ENCODE results near the gene ZBTB1. TPM values are rescaled to one million over a fixed set of nuclear protein-coding genes. Genes with fewer than 3 reads are reported as not detected.

Gene ZBTB1
- total RNA-seq, 1 donor from 2014 or later: 46.1 TPM

DNA sequence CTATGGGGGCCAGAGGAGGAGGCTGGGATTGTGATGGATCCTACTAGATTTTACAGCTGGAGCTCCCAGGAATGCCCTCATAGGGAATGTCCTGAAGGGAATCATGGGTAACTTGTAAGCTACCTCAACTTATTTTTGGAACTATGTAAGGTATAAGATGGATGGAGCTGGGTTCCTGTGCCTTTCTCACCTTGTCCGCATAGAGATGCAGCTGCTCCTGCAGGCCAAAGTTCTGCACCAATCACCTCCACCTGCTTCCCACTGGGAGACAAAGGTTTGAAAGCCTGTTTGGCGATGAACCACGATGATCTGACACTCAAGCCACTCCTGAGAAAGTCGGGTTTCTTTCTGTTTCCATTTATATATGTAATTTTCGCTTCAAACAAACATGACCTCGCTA is 39.9 kb upstream of the ZBTB1 start:
- TF ChIP-seq, protein P1, sequence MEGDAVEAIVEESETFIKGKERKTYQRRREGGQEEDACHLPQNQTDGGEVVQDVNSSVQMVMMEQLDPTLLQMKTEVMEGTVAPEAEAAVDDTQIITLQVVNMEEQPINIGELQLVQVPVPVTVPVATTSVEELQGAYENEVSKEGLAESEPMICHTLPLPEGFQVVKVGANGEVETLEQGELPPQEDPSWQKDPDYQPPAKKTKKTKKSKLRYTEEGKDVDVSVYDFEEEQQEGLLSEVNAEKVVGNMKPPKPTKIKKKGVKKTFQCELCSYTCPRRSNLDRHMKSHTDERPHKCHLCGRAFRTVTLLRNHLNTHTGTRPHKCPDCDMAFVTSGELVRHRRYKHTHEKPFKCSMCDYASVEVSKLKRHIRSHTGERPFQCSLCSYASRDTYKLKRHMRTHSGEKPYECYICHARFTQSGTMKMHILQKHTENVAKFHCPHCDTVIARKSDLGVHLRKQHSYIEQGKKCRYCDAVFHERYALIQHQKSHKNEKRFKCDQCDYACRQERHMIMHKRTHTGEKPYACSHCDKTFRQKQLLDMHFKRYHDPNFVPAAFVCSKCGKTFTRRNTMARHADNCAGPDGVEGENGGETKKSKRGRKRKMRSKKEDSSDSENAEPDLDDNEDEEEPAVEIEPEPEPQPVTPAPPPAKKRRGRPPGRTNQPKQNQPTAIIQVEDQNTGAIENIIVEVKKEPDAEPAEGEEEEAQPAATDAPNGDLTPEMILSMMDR (IDR thresholded peaks at IDR 0.05): no peak
- no peaks in the 10 kb centered on the region for H3K9me3 ChIP-seq
- peaks cover 15% of the 10 kb centered on the region for H3K4me1 ChIP-seq
- no peak for ATAC-seq
- peak overlapping the region; percentile 73 for H3K27ac ChIP-seq
- no peaks in the 10 kb centered on the region for H3K27me3 ChIP-seq (ENCODE audit: low read depth)
- intact Hi-C loops (cut with DNase I): no loop called here
- H3K4me3 ChIP-seq: peak overlapping the region; percentile 82
- H3K36me3 ChIP-seq: no peaks in the 10 kb centered on the region
- DNase-seq: no peak

DNA sequence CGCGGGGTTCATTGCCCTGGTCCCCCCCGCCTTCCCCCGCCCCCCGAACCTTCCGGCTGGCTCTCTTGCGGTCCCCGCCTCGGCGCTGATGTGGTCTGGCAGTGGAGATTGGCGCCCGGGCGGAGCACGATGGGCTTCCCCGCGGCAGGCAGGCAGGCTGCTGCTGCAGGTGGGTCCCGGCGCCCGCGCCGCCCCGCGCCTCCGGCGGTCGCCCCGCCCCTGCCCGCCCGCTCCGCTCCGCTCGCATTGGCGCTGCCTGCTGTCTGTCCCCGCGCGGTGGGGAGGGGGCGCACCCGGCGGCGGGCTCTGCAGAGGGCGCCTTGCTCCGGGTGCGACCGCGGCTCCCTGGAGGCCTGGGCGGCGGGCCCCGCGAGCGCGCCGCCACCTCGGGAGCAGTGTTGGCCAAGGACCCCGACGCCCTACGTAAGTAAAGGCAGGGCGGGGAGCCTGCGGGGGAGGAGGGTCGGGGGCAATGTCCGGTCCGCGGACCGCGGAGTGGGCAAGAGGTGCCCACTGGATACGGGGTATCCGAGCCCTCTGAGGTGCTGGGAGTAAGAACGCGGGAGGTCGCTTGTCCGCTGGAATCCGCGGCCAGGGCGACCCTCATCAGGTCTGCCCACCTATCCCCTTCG is 39.3 kb upstream of the ZBTB1 start, which contains the start of gene AKAP5:
TSS of gene AKAP5 (plus strand) at position 309 of the 632 bp plus-strand sequence. CDS start 2,896 bp downstream, outside the sequence.
- TF ChIP-seq, protein P1 (IDR thresholded peaks at IDR 0.05): no peak
- H3K4me3 ChIP-seq: peak within 1 kb of the TSS; percentile 82
- H3K27ac ChIP-seq: peak within 1 kb of the TSS; percentile 73
- peak; percentile 54 for DNase-seq
- H3K27me3 ChIP-seq (ENCODE audit: low read depth): no peaks in the 10 kb centered on the region
- ATAC-seq: peak; percentile 90 to 93
- peaks cover 15% of the 10 kb centered on the region for H3K4me1 ChIP-seq
- H3K9me3 ChIP-seq: no peaks in the 10 kb centered on the region
- H3K36me3 ChIP-seq: no peaks in the 10 kb centered on the region
- intact Hi-C loops (cut with DNase I): no loop called here

DNA sequence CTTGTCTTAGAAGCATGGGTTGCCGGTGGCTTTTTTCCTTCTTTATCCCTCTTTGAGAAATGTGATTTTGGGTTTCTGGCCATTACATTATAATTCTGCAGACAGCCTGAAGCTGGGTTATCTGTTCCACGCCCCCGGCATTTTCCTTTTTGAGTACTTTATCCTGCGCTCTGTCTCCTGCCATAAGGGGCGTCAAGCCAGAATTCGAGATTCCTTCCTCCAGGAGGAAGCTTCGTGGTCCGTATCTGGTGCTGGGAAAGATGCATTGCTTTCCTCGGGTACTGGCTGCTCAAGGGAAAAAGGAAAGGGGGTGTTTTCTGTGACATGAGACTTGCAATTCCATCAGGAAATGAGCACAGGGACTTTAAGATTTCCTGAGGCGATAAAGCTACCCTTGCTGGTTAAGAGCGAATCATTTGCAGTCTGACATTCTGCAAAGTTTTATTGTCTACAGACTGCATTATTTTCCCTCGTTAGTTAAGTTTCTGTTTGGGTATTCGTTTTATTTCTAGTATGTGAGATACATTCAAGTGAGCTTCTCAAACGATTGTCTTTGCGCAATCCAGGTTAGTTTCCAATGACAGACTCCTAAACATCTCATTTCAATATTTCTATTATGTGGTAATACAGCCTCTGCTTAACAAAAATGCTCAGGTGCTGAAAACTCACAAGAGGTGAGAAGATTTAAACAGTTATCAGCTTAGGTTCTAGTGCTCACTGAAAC is 38.6 kb upstream of the ZBTB1 start:
- ATAC-seq: peak; percentile 32 to 56
- TF ChIP-seq, protein P1 (IDR thresholded peaks at IDR 0.05): no peak
- peaks cover 15% of the 10 kb centered on the region for H3K4me1 ChIP-seq
- DNase-seq: no peak
- peak overlapping the region; percentile 82 for H3K4me3 ChIP-seq
- no peaks in the 10 kb centered on the region for H3K9me3 ChIP-seq
- H3K36me3 ChIP-seq: no peaks in the 10 kb centered on the region
- peak overlapping the region; percentile 73 for H3K27ac ChIP-seq
- intact Hi-C loops (cut with DNase I): no loop called here
- H3K27me3 ChIP-seq (ENCODE audit: low read depth): no peaks in the 10 kb centered on the region

DNA sequence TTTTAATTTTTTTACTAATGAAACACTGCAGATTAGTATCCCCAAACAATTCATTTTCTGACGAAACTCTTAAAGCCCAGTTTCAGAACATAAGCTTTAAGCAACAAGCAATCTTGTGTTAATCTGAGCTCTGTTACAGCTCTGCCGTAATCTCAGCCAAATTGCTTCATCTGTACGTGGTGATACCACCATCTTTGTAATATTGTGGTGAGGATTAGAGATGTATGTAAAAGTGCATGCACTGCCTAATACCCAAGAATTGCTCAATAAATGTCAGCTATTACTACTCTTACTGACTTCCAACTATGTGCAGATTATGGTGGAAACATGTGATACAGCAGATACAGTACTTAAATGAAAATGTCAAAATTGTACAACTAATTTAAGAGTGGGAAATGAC is 37.5 kb upstream of the ZBTB1 start:
- Histone ChIP-seq H3K4me1 (peaks cover 15% of the 10 kb centered on the region), H3K4me3 (no peak overlapping the region), H3K27me3 (ENCODE audit: low read depth) (no peaks in the 10 kb centered on the region), H3K9me3 (no peaks in the 10 kb centered on the region), H3K27ac (no peak overlapping the region), H3K36me3 (no peaks in the 10 kb centered on the region)
- DNase-seq (no peak), ATAC-seq (peak; percentile 29 to 53)
- intact Hi-C loops (cut with DNase I): no loop called here
- TF ChIP-seq, protein P1 (IDR thresholded peaks at IDR 0.05): no peak

DNA sequence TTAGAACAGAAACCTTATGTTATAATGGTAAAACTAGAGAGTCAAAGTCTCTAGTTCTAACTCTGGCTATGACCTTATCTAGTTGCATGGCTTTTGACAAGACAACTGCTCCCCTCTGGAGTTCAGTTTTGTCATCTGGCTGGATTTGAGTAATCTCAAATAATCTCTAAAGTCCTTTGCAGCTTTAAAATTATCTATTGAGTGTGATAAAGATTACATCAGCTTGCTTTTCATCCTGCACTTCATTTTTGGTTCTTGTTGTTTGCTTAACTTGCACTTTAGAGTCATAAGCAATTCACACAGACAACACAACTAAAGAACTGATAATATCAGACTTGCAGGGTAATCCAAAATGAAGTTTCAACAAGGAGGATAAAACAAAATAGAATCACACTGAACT is 37.0 kb upstream of the ZBTB1 start:
- DNase-seq (no peak), ATAC-seq (no peak)
- Histone ChIP-seq H3K36me3 (no peaks in the 10 kb centered on the region), H3K9me3 (no peaks in the 10 kb centered on the region), H3K4me1 (peaks cover 15% of the 10 kb centered on the region), H3K27me3 (ENCODE audit: low read depth) (no peaks in the 10 kb centered on the region), H3K4me3 (no peak overlapping the region), H3K27ac (no peak overlapping the region)
- intact Hi-C loops (cut with DNase I): no loop called here
- TF ChIP-seq, protein P1 (IDR thresholded peaks at IDR 0.05): no peak

All from lower lobe of right lung (tissue), 2 donors.